Keratinocyte (primary cell): ENCODE data around the gene DENND2C. TPM values are rescaled to one million over a fixed set of nuclear protein-coding genes. Genes with fewer than 3 reads are reported as not detected.

Experiments used
- DNase-seq: peaks from one replicate; pipeline ENCODE4 v3.0.0-alpha.2; 2011; ENCODE audit warnings: low read depth, missing footprints, low spot score
- FAIRE-seq: peaks from 2 replicates; lab custom pipeline; 2011; peaks lifted over from hg19 to GRCh38; lab: Jason Lieb, UNC
- H2AFZ ChIP-seq: 2 replicates; pipeline ENCODE4 v1.6.0; 2012; ENCODE audit warnings: low read length, control low read depth, inconsistent platforms; ENCODE audit not compliant: control insufficient read depth
- H3K27ac ChIP-seq: 2 replicates; pipeline ENCODE4 v1.5.1; 2011; ENCODE audit warnings: low read length; ENCODE audit not compliant: control insufficient read depth, insufficient read depth
- H3K27me3 ChIP-seq: 3 replicates; pipeline ENCODE4 v1.6.0; 2011; ENCODE audit warnings: low read length; ENCODE audit not compliant: control insufficient read depth, insufficient read depth; ENCODE audit errors: extremely low read depth
- H3K36me3 ChIP-seq, 2 experiments: 2 replicates in 1 of 2; 3 replicates in 1 of 2; pipeline ENCODE4 v1.5.1; 2011; ENCODE audit warnings: low read length in 2 of 2, mild to moderate bottlenecking in 1 of 2; ENCODE audit not compliant: control insufficient read depth in 2 of 2, insufficient read depth in 2 of 2; ENCODE audit errors: extremely low read depth in 1 of 2
- H3K4me1 ChIP-seq: 3 replicates; pipeline ENCODE4 v1.5.1; 2011; ENCODE audit warnings: low read length; ENCODE audit not compliant: control insufficient read depth, insufficient read depth; ENCODE audit errors: extremely low read depth
- H3K4me2 ChIP-seq: 3 replicates; pipeline ENCODE4 v1.6.0; 2011; ENCODE audit warnings: low read depth, low read length; ENCODE audit not compliant: control insufficient read depth, insufficient read depth; ENCODE audit errors: extremely low read depth
- H3K4me3 ChIP-seq, 3 experiments: fragments of 200-600 bp in 1 of 3; sonication (generic) in 1 of 3; 2 replicates in 2 of 3; 3 replicates in 1 of 3; pipeline ENCODE4 v1.5.1; 2011 to 2016; ENCODE audit warnings: low read length in 3 of 3, mild to moderate bottlenecking in 3 of 3, control low read depth in 2 of 3, inconsistent platforms in 1 of 3, low read depth in 1 of 3, mixed read lengths in 1 of 3, mixed run types in 1 of 3, moderate library complexity in 1 of 3; ENCODE audit not compliant: control insufficient read depth in 2 of 3, insufficient read depth in 2 of 3; ENCODE audit errors: extremely low read depth in 1 of 3
- H3K79me2 ChIP-seq: 2 replicates; pipeline ENCODE4 v1.6.0; 2012; ENCODE audit warnings: low read length; ENCODE audit not compliant: control insufficient read depth, insufficient read depth
- H3K9ac ChIP-seq: 3 replicates; pipeline ENCODE4 v1.6.0; 2011; ENCODE audit warnings: low read length; ENCODE audit not compliant: control insufficient read depth, insufficient read depth; ENCODE audit errors: extremely low read depth
- H3K9me1 ChIP-seq: 3 replicates; pipeline ENCODE4 v1.6.0; 2011; ENCODE audit warnings: low read length; ENCODE audit not compliant: control insufficient read depth, insufficient read depth; ENCODE audit errors: extremely low read depth
- H3K9me3 ChIP-seq: 2 replicates; pipeline ENCODE4 v1.5.1; 2012; ENCODE audit warnings: low read depth, low read length; ENCODE audit not compliant: control insufficient read depth
- H4K20me1 ChIP-seq: 3 replicates; pipeline ENCODE4 v1.6.0; 2011; ENCODE audit warnings: low read length; ENCODE audit not compliant: control insufficient read depth, insufficient read depth; ENCODE audit errors: extremely low read depth
- CTCF ChIP-seq, 3 experiments: IDR thresholded peaks in 1 of 3; conservative IDR thresholded peaks in 1 of 3; optimal IDR thresholded peaks in 1 of 3; 2 replicates in 2 of 3; 3 replicates in 1 of 3; pipeline versions ENCODE3 to v1.5.1; 2011; ENCODE audit warnings: low read length in 3 of 3, mild to moderate bottlenecking in 3 of 3, moderate library complexity in 2 of 3, control low read depth in 1 of 3, inconsistent platforms in 1 of 3; ENCODE audit not compliant: insufficient read depth in 2 of 3; ENCODE audit errors: extremely low read depth in 1 of 3
- EZH2 ChIP-seq: IDR thresholded peaks from one replicate; pipeline ENCODE4 v1.6.1; 2012; ENCODE audit warnings: inconsistent platforms, mild to moderate bottlenecking, low read length, moderate library complexity
- dilution Hi-C: fragments of 300-500 bp; cut with MboI; formaldehyde crosslinking; loops from one replicate; pipeline ENCODE4 v1.7.0; 2020; ENCODE audit warnings: low sequenced_read_pairs; ENCODE audit not compliant: extremely low pct_ligation_motif_present
- polyA plus RNA-seq, 5 experiments: library from polyadenylated mRNA; depleted of rRNA in 3 of 5; stranded (reverse) in 3 of 5; stranded (forward) in 1 of 5; unstranded in 1 of 5; fragments of >200 nt; gene quantifications; 1 replicate in 1 of 5; 2 replicates in 3 of 5; 3 replicates in 1 of 5; pipeline versions ENCODE4 v1.2.1 to v1.2.3, GENCODE V29; 2011 to 2012; ENCODE audit warnings: missing spikeins in 2 of 5, low read depth in 1 of 5, low replicate concordance in 1 of 5

DENND2C gene
- polyA plus RNA-seq, 1 donor (not counting 4 experiments of a cell fraction or from before 2014, with no cell fraction given): 9.5 TPM

DNA sequence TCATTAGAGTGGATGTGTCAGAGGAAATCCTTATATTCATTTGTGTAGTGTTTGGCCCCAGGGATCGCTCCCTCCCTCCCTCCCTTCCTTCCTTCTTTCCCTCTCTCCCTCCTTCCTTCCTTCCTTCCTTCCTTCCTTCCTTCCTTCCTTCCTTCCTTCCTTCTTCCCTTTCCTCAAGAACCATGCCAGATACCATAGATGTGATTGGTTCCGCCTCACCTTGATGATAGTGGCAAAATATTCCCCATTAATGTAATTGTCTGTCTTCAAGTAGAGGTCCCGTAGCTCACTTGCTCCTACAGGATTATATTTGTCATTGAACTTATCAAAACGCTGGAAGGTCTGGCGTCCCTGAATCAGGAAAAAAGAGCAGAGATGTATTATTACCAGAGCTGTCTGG lies 7.8 kb upstream of the DENND2C start:
- no peaks in the 10 kb centered on the region for H3K79me2 ChIP-seq
- no peaks in the 10 kb centered on the region for H3K9me1 ChIP-seq
- H3K27me3 ChIP-seq: no peaks in the 10 kb centered on the region
- no peak overlapping the region for H3K4me3 ChIP-seq
- no peak overlapping the region for H3K4me2 ChIP-seq
- H2AFZ ChIP-seq: no peak overlapping the region
- no peaks in the 10 kb centered on the region for H4K20me1 ChIP-seq
- H3K9me3 ChIP-seq: no peaks in the 10 kb centered on the region
- dilution Hi-C loops: no loop called here
- no peak overlapping the region for H3K9ac ChIP-seq
- DNase-seq (no peak), FAIRE-seq (no peak)
- no peaks in the 10 kb centered on the region for H3K4me1 ChIP-seq
- TF ChIP-seq CTCF (optimal IDR thresholded peaks at IDR 0.05 in 1 of 3, IDR thresholded peaks at IDR 0.05 in 1 of 3, conservative IDR thresholded peaks at IDR 0.05 in 1 of 3; ENCODE audit: extremely low read depth in 1 of 3, insufficient read depth in 2 of 3, low read length in 3 of 3): no peak
- TF ChIP-seq EZH2: no peak
- no peak overlapping the region for H3K27ac ChIP-seq
- no peaks in the 10 kb centered on the region for H3K36me3 ChIP-seq

- FAIRE-seq (no peak), DNase-seq (no peak)
- Histone ChIP-seq H3K27me3 (no peaks in the 10 kb centered on the region), H4K20me1 (no peaks in the 10 kb centered on the region), H2AFZ (no peak overlapping the region), H3K4me2 (no peak overlapping the region), H3K27ac (no peak overlapping the region), H3K9me1 (no peaks in the 10 kb centered on the region), H3K79me2 (no peaks in the 10 kb centered on the region), H3K36me3 (no peaks in the 10 kb centered on the region), H3K9me3 (no peaks in the 10 kb centered on the region), H3K4me1 (peaks cover 7% of the 10 kb centered on the region), H3K4me3 (no peak overlapping the region), H3K9ac (no peak overlapping the region)
- dilution Hi-C loops: no loop called here
- TF ChIP-seq EZH2: no peak
- TF ChIP-seq CTCF (optimal IDR thresholded peaks at IDR 0.05 in 1 of 3, IDR thresholded peaks at IDR 0.05 in 1 of 3, conservative IDR thresholded peaks at IDR 0.05 in 1 of 3; ENCODE audit: extremely low read depth in 1 of 3, insufficient read depth in 2 of 3, low read length in 3 of 3): no peak
These were observed 6.3 kb upstream of the DENND2C start for GRCh38 chr1:114676115-114676514.
